22Rv1 (cell line): ENCODE results near the gene GLS2.

Source experiments
- H3K27ac ChIP-seq: fragments of 450-650 bp; 2 replicates; pipeline ENCODE4 v1.5.1; 2017
- ZFX ChIP-seq: fragments of 450-650 bp; IDR thresholded peaks from 2 replicates; pipeline ENCODE4 v1.6.1; 2017; ENCODE audit warnings: antibody characterized with exemption, borderline replicate concordance
- TF ChIP-seq, protein P1 (sequence below): fragments of 450-650 bp; IDR thresholded peaks from 2 replicates; pipeline ENCODE4 v1.5.1; 2017; ENCODE audit warnings: mild to moderate bottlenecking

Gene GLS2

DNA sequence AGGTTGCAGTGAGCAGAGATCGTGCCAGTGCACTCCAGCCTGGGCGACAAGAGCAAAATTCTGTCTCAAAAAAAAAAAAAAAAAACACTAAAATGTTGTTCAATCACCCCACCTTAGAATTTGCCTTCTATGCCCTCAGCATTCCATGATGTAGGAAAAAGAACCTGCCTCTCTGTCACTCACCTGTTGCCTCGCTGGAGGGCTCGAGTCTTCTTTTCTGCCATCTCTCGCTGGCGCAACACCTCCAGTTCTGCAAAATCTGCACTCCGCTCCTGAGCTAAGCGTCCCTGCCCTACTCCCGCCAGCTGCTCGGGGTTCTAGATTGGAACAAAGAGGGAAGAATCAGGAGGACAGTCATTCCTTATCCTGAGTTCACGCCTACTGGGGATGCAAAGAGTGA is 56.7 kb downstream of the GLS2 start:
- TF ChIP-seq ZFX: no peak
- TF ChIP-seq, protein P1, sequence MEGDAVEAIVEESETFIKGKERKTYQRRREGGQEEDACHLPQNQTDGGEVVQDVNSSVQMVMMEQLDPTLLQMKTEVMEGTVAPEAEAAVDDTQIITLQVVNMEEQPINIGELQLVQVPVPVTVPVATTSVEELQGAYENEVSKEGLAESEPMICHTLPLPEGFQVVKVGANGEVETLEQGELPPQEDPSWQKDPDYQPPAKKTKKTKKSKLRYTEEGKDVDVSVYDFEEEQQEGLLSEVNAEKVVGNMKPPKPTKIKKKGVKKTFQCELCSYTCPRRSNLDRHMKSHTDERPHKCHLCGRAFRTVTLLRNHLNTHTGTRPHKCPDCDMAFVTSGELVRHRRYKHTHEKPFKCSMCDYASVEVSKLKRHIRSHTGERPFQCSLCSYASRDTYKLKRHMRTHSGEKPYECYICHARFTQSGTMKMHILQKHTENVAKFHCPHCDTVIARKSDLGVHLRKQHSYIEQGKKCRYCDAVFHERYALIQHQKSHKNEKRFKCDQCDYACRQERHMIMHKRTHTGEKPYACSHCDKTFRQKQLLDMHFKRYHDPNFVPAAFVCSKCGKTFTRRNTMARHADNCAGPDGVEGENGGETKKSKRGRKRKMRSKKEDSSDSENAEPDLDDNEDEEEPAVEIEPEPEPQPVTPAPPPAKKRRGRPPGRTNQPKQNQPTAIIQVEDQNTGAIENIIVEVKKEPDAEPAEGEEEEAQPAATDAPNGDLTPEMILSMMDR: no peak
- H3K27ac ChIP-seq: no peak overlapping the region

DNA sequence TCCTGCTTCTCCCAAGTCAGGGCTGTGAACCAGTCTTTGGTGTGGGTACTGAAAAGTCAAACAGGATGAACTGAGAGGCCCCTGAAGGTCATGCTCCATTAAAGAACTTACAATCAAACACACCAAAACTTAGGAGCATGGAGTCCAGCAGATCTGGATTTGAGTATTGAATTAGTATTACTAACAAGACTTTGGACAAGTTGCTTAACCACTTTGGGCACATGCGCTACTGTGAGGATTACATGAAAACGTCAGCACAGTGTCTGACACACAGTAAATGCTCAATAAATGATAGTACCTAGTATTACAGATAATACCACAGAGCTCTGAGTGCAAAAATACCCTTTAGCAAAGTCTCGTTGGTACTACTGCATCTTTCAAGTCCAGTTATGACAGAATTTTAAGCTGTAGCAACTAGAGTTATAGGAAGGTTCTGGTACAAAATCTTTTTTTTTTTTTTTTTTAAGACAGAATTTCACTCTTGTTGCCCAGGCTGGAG is 62.0 kb downstream of the GLS2 start:
- TF ChIP-seq, protein P1: no peak
- TF ChIP-seq ZFX: no peak
- no peak overlapping the region for H3K27ac ChIP-seq

DNA sequence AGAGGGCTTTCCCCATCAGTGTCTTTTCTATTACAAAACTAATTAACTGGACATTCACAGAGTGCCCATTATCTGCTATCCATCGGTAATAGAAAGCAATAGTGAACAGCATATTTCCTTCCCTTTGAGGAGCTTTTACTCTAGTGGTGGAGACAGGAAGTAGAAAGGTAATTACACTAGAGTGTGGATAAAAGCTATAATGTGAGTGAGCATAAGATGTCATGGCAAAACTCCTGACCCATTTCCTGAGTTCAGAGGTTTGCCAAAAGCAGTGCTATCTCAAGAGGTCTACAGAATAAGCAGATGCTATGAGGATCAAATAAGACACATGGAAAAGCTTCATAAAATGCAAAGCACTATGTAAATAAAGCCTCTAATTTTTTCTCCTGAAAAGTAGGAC is 62.8 kb downstream of the GLS2 start:
- H3K27ac ChIP-seq: no peak overlapping the region
- TF ChIP-seq ZFX: no peak
- TF ChIP-seq, protein P1: no peak
